Smooth muscle cell (in vitro differentiated cells): ENCODE results near the gene TIE1. TPM values are rescaled to one million over a fixed set of nuclear protein-coding genes. Genes with fewer than 3 reads are reported as not detected.

ENCODE experiments used
- DNase-seq: peaks from one replicate; lab custom pipeline; 2025; ENCODE audit not compliant: unreplicated experiment; lab: John Stamatoyannopoulos, UW
- H2AFZ ChIP-seq: fragments of 200-600 bp; sonication (generic); 2 replicates; pipeline ENCODE4 v1.6.0; 2016; ENCODE audit warnings: antibody characterized with exemption, low read depth, mild to moderate bottlenecking
- H3F3A ChIP-seq: fragments of 200-600 bp; sonication (generic); 2 replicates; pipeline ENCODE4 v1.6.0; 2017; ENCODE audit warnings: antibody characterized with exemption, low read depth
- H3K27ac ChIP-seq: fragments of 200-600 bp; sonication (generic); 2 replicates; pipeline ENCODE4 v1.5.1; 2016; ENCODE audit warnings: low read depth, mild to moderate bottlenecking
- H3K27me3 ChIP-seq: fragments of 200-600 bp; sonication (generic); 2 replicates; pipeline ENCODE4 v1.6.1; 2016; ENCODE audit warnings: low read depth, mild to moderate bottlenecking
- H3K36me3 ChIP-seq: fragments of 200-600 bp; sonication (generic); 2 replicates; pipeline ENCODE4 v1.5.1; 2016; ENCODE audit warnings: low read depth
- H3K4me1 ChIP-seq: fragments of 200-600 bp; sonication (generic); 2 replicates; pipeline ENCODE4 v1.5.1; 2016; ENCODE audit warnings: low read depth
- H3K4me2 ChIP-seq: fragments of 200-600 bp; sonication (generic); 2 replicates; pipeline ENCODE4 v1.6.0; 2016; ENCODE audit warnings: mild to moderate bottlenecking
- H3K4me3 ChIP-seq: fragments of 200-600 bp; sonication (generic); 2 replicates; pipeline ENCODE4 v1.5.1; 2016; ENCODE audit warnings: mild to moderate bottlenecking
- H3K79me2 ChIP-seq: fragments of 200-600 bp; sonication (generic); 2 replicates; pipeline ENCODE4 v1.6.0; 2016; ENCODE audit warnings: low read depth, mild to moderate bottlenecking
- H3K9ac ChIP-seq: fragments of 200-600 bp; sonication (generic); 2 replicates; pipeline ENCODE4 v1.6.0; 2016; ENCODE audit warnings: low read depth
- H3K9me3 ChIP-seq: fragments of 200-600 bp; sonication (generic); replicated peaks from 2 replicates; pipeline ENCODE4 v1.5.1; 2016; ENCODE audit warnings: low read depth
- H4K20me1 ChIP-seq: fragments of 200-600 bp; sonication (generic); 2 replicates; pipeline ENCODE4 v1.6.0; 2016; ENCODE audit warnings: low read depth
- CTCF ChIP-seq: fragments of 200-600 bp; sonication (generic); IDR thresholded peaks from 2 replicates; pipeline ENCODE4 v1.5.1; 2017; ENCODE audit warnings: borderline replicate concordance, mild to moderate bottlenecking, antibody characterized with exemption; ENCODE audit not compliant: insufficient read depth, poor library complexity, severe bottlenecking
- WGBS: methylation state at CpG from one replicate; pipeline ENCODE4 v1.1.7; 2016; ENCODE audit warnings: low lambda C conversion rate; 5-methylcytosine and 5-hydroxymethylcytosine counted together
- polyA plus RNA-seq: library from polyadenylated mRNA; unstranded; fragments of >200 nt; fragmentation: Nextera tagmentation; extraction: Ambion mirVana; gene quantifications from 2 replicates; pipeline ENCODE4 v1.2.1, GENCODE V29; 2016
- total RNA-seq: library from RNA; depleted of rRNA; stranded (reverse); fragments of >200 nt; gene quantifications from 2 replicates; pipeline ENCODE4 v1.2.3, GENCODE V29; 2014

Gene TIE1
- total and polyA plus RNA-seq, 2 experiments from 2014 or later: 0.18 to 0.73 TPM

- DNase-seq: no peak
- H3K4me2 ChIP-seq: peak overlapping the region; percentile 86
- no peak overlapping the region for H2AFZ ChIP-seq
- no peak for TF ChIP-seq CTCF
- peaks cover 3% of the 10 kb centered on the region for H3K79me2 ChIP-seq
- H3K27ac ChIP-seq: no peak overlapping the region
- no peaks in the 10 kb centered on the region for H3K9me3 ChIP-seq
- no peaks in the 10 kb centered on the region for H3F3A ChIP-seq
- WGBS: 58% methylated on average over 4 of the region's 4 CpGs
- no peaks in the 10 kb centered on the region for H4K20me1 ChIP-seq
- H3K4me3 ChIP-seq: no peak overlapping the region
- no peaks in the 10 kb centered on the region for H3K36me3 ChIP-seq
- no peak overlapping the region for H3K9ac ChIP-seq
- peaks cover 4% of the 10 kb centered on the region for H3K4me1 ChIP-seq
- no peaks in the 10 kb centered on the region for H3K27me3 ChIP-seq
Observed at GRCh38 chr1:43357251-43357650, 56.5 kb downstream of the TIE1 start.

- peaks cover 3% of the 10 kb centered on the region for H3K79me2 ChIP-seq
- peaks cover 4% of the 10 kb centered on the region for H3K4me1 ChIP-seq
- H2AFZ ChIP-seq: peak overlapping the region; percentile 73
- no peak for DNase-seq
- no peaks in the 10 kb centered on the region for H4K20me1 ChIP-seq
- peak overlapping the region; percentile 63 for H3K4me3 ChIP-seq
- no peaks in the 10 kb centered on the region for H3K27me3 ChIP-seq
- peak; percentile 23 for TF ChIP-seq CTCF
- peak overlapping the region; percentile 73 for H3K9ac ChIP-seq
- WGBS: 2% methylated on average over 33 of the region's 33 CpGs
- H3K27ac ChIP-seq: peak overlapping the region; percentile 66
- no peaks in the 10 kb centered on the region for H3K36me3 ChIP-seq
- peak overlapping the region; percentile 86 for H3K4me2 ChIP-seq
- no peaks in the 10 kb centered on the region for H3F3A ChIP-seq
- H3K9me3 ChIP-seq: no peaks in the 10 kb centered on the region
Observed at GRCh38 chr1:43358121-43358745, 57.5 kb downstream of the TIE1 start.

GRCh38 chr1:43358746-43359693 is 58.2 kb downstream of the TIE1 start, which contains the start of gene CDC20:
TSS of gene CDC20 (plus strand) at chr1:43358981. CDS start at chr1:43359216, 235 bp downstream.
- Histone ChIP-seq H3F3A (no peaks in the 10 kb centered on the region), H3K4me1 (peaks cover 4% of the 10 kb centered on the region), H4K20me1 (no peaks in the 10 kb centered on the region), H3K36me3 (no peaks in the 10 kb centered on the region), H3K4me3 (peak within 1 kb of the TSS; percentile 63), H2AFZ (peak within 1 kb of the TSS; percentile 73), H3K4me2 (peak within 1 kb of the TSS; percentile 86), H3K9ac (peak within 1 kb of the TSS; percentile 73), H3K27me3 (no peaks in the 10 kb centered on the region), H3K9me3 (no peaks in the 10 kb centered on the region), H3K79me2 (peaks cover 3% of the 10 kb centered on the region), H3K27ac (peak within 1 kb of the TSS; percentile 66)
- DNase-seq: peak; percentile 91
- WGBS: 1% methylated on average over 50 of the region's 59 CpGs
- TF ChIP-seq CTCF: no peak
